Lung (tissue), 12 donors: Measurements from ENCODE around the gene TREM1. TPM values are rescaled to one million over a fixed set of nuclear protein-coding genes. Genes with fewer than 3 reads are reported as not detected.
"Not testable (repeated sequence)": the region's sequence is repeated elsewhere in the genome, so short reads cannot be mapped to it uniquely, and the experiment has no call there.

Experiments
- ATAC-seq: fragments of 200-7000 bp; cut with Tn5 transposase; one replicate; pipeline ENCODE4 v1.9.1; 2020; ENCODE audit warnings: moderate number of reproducible peaks; ENCODE audit not compliant: insufficient read depth, low FRiP score
- DNase-seq, 3 donors: peaks; one replicate each; pipeline ENCODE4 v3.0.0-alpha.2; 2013 to 2017
- H3K27ac ChIP-seq, 2 donors: one replicate each; pipeline ENCODE4 v1.5.1; 2013; ENCODE audit warnings: mild to moderate bottlenecking in 2 of 2, moderate library complexity in 2 of 2, control low read depth in 1 of 2, inconsistent platforms in 1 of 2, low read depth in 1 of 2, low read length in 1 of 2
- H3K27me3 ChIP-seq, 3 donors: one replicate each; pipeline ENCODE4 v1.5.1; 2013; ENCODE audit warnings: low read length in 2 of 3; ENCODE audit not compliant: control insufficient read depth in 3 of 3, insufficient read depth in 3 of 3
- H3K36me3 ChIP-seq, 4 donors: one replicate each; pipeline ENCODE4 v1.5.1; 2013; ENCODE audit warnings: low read length in 4 of 4, mild to moderate bottlenecking in 1 of 4, moderate library complexity in 1 of 4; ENCODE audit not compliant: control insufficient read depth in 4 of 4, insufficient read depth in 4 of 4
- H3K4me1 ChIP-seq, 5 donors: one replicate each; pipeline ENCODE4 v1.5.1; 2013; ENCODE audit warnings: low read length in 5 of 5, mild to moderate bottlenecking in 2 of 5, moderate library complexity in 1 of 5; ENCODE audit not compliant: control insufficient read depth in 5 of 5, insufficient read depth in 5 of 5
- H3K4me3 ChIP-seq: one replicate; pipeline ENCODE4 v1.5.1; 2013; ENCODE audit warnings: mild to moderate bottlenecking, control low read depth, moderate library complexity
- H3K9ac ChIP-seq, 2 donors: one replicate each; pipeline ENCODE4 v1.5.1; 2013; ENCODE audit warnings: low read length in 2 of 2, control low read depth in 1 of 2; ENCODE audit not compliant: insufficient read depth in 1 of 2
- H3K9me3 ChIP-seq, 4 donors: one replicate each; pipeline ENCODE4 v1.5.1; 2013; ENCODE audit warnings: low read length in 3 of 4, mild to moderate bottlenecking in 1 of 4, moderate library complexity in 1 of 4; ENCODE audit not compliant: control insufficient read depth in 4 of 4, insufficient read depth in 3 of 4
- WGBS, 2 donors: extraction: QIAGEN DNeasy Blood & Tissue Kit; methylation state at CpG; one replicate each; pipeline ENCODE4 v1.1.7; 2013; 5-methylcytosine and 5-hydroxymethylcytosine counted together
- polyA plus RNA-seq, 2 donors: library from polyadenylated mRNA; stranded (reverse); fragments of 200-250 nt; gene quantifications; one replicate each; pipeline ENCODE4 v1.2.1, GENCODE V29; 2013
- total RNA-seq, 2 donors: library from RNA; depleted of rRNA in 1 of 2; stranded (reverse); fragments of >200 nt in 1 of 2; gene quantifications; one replicate each; pipeline ENCODE4 v1.2.1, GENCODE V29; 2014 to 2021
- TF ChIP-seq, protein P1 (sequence below): IDR thresholded peaks from 2 replicates; pipeline ENCODE4 v1.5.1; 2012; ENCODE audit warnings: mild to moderate bottlenecking; ENCODE audit errors: control extremely low read depth, extremely low read depth
- donor health status: control.
- donor health status: control.
- donor health status: Bipolar disorder and iron deficiency.
- donor health status: healthy.
- donor health status: DM: yes; HTN: yes; CAD: no.

TREM1 gene
- total and polyA plus RNA-seq, 4 donors = 17.4 to 112 (median 82.6) TPM

DNA sequence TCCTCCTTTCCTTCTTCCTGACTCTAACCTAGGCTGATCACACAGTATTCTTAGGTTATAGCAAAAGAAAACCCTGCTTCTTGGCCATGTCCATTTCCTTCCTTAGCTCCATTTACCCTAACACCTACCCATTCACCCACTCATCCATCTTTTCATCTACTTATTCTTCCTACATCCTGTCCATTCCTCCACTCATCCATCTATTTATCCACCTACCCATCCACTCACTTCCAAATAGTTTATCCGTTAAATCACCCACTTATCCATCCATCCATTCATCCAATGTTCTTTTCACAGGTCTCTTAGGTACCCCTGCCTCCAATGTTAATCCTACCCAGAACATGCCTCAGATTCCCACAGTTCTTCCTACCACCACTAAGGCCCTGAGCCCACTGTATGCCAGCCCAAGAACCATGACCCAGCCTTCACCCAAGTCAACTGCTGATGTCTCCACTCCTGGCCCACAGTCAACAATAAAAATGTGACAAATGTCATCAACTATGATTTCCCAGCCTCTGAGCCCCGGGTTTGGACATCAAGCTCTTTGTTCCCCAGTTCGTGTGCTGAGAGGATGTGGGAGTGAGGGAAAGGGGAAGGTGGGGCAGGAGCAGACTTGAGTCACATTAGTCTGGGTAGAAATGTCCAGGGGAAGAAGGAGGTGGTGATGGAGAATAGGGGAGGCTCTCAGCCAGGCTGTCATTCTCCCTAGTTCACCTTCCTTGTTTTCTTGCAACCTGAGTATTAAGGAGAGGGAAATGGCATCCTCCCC is 33.9 kb downstream of the TREM1 start:
- no peaks in the 10 kb centered on the region for H3K36me3 ChIP-seq
- ATAC-seq = no peak
- no peak overlapping the region for H3K27ac ChIP-seq
- peaks cover 0 to 3% (median 0%) of the 10 kb centered on the region in 4 donors for H3K9me3 ChIP-seq
- H3K9ac ChIP-seq = no peak overlapping the region
- H3K4me3 ChIP-seq = no peak overlapping the region
- no peak for DNase-seq
- H3K27me3 ChIP-seq = peaks cover 0 to 2% (median 0%) of the 10 kb centered on the region in 3 donors
- 59 to 63% methylated on average over 3 of the region's 3 CpGs for WGBS, 2 donors
- TF ChIP-seq, protein P1, sequence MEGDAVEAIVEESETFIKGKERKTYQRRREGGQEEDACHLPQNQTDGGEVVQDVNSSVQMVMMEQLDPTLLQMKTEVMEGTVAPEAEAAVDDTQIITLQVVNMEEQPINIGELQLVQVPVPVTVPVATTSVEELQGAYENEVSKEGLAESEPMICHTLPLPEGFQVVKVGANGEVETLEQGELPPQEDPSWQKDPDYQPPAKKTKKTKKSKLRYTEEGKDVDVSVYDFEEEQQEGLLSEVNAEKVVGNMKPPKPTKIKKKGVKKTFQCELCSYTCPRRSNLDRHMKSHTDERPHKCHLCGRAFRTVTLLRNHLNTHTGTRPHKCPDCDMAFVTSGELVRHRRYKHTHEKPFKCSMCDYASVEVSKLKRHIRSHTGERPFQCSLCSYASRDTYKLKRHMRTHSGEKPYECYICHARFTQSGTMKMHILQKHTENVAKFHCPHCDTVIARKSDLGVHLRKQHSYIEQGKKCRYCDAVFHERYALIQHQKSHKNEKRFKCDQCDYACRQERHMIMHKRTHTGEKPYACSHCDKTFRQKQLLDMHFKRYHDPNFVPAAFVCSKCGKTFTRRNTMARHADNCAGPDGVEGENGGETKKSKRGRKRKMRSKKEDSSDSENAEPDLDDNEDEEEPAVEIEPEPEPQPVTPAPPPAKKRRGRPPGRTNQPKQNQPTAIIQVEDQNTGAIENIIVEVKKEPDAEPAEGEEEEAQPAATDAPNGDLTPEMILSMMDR = no peak
- H3K4me1 ChIP-seq = peaks cover 0 to 8% (median 0%) of the 10 kb centered on the region in 5 donors

DNA sequence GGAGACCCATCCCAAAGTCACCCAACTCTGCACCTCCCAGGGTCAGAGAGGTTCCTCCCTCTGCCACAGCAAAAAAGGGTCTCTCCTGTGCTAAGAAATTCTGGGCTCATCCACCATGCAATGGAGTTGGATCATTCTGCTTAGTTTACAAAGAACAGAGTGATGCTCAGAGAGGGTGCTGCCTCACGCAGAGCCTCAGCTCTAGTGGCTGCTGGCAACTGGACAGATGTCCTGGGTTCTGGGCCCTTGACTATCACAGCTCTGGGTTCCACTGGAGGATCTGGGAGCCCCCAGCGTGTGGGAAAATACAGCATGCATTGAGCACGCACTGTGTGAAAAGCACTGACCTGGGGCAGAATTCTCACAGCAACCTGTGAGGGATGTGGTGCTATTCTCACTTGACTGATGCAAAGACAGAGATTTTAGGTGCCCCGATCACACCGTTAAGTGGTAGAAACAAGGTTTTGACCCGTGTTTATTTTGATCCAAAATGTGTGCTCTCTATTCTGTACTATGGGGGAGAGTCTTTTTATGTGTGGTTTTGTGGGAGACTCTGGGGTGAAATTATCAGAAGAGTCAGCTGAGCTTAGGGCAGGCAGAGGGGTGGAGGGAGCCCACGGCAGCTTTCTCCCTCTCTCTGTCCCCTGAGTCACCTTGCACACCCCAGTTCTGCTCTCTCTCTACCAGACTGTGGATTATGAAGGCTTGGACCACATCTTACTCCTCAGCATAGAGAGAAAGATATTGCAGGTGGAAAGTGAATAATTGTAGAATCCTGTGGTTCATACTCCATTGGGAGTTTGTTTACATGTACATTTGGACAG is 38.4 kb downstream of the TREM1 start:
- no peak overlapping the region for H3K4me3 ChIP-seq
- WGBS, 2 donors = 71 to 83% methylated on average over 7 of the region's 7 CpGs
- H3K27me3 ChIP-seq = peaks cover 0 to 2% (median 0%) of the 10 kb centered on the region in 3 donors
- H3K4me1 ChIP-seq = no peaks in the 10 kb centered on the region
- H3K36me3 ChIP-seq = no peaks in the 10 kb centered on the region
- H3K27ac ChIP-seq = no peak overlapping the region
- ATAC-seq (no peak), DNase-seq (no peak)
- peaks cover 0 to under 1% (median 0%) of the 10 kb centered on the region in 4 donors for H3K9me3 ChIP-seq
- H3K9ac ChIP-seq = no peak overlapping the region
- TF ChIP-seq, protein P1 = no peak

DNA sequence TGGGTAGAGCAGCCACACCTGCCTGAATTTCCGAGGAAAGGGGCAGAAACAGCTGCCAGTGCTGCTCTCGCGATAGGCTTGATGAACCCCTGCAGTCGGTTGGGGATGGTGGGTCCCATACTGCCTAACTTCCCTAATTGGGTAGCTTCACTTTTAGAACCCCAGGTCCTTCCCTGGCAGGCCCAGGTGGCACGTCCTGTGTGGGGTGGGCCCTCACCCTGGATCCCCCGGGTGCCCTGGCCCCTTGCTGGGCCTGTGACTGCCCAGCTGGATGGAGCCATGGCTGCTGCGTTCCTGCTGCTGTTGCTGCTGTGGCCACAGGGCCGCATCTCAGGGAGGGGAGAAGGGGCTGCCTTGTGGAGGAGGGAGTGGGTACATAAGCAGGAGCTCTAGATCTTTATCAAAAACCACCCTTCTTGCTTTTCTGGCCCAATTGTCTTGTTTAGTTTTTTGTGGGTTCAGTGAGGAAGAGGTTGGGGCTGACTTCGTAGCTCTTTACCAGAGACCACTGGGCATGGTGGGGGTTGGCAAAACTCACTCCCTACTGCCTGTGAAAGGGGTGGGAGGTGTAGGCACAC is 39.1 kb downstream of the TREM1 start:
- no peak overlapping the region for H3K9ac ChIP-seq
- no peaks in the 10 kb centered on the region for H3K4me1 ChIP-seq
- no peak overlapping the region for H3K4me3 ChIP-seq
- peaks cover 0 to 2% (median 0%) of the 10 kb centered on the region in 3 donors for H3K27me3 ChIP-seq
- DNase-seq (no peak), ATAC-seq (no peak)
- TF ChIP-seq, protein P1 = no peak
- H3K9me3 ChIP-seq = peaks cover 0 to 3% (median 0%) of the 10 kb centered on the region in 4 donors
- WGBS, 2 donors = 67% methylated on average over 9 of the region's 9 CpGs
- H3K27ac ChIP-seq = no peak overlapping the region
- no peaks in the 10 kb centered on the region for H3K36me3 ChIP-seq

DNA sequence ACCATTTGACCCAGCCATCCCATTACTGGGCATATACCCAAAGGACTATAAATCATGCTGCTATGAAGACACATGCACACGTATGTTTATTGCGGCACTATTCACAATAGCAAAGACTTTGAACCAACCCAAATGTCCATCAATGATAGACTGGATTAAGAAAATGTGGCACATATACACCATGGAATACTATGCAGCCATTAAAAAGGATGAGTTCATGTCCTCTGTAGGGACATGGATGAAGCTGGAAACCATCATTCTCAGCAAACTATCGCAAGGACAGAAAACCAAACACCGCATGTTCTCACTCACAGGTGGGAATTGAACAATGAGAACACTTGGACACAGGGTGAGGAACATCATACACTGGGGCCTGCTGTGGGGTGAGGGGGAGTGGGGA is 40.0 kb downstream of the TREM1 start:
- not testable (repeated sequence) for H3K36me3 ChIP-seq, H3K27me3 ChIP-seq, H3K4me3 ChIP-seq, DNase-seq, H3K4me1 ChIP-seq, H3K9me3 ChIP-seq, ATAC-seq, H3K9ac ChIP-seq, H3K27ac ChIP-seq
- 99 to 100% methylated on average over 3 to 4 of the region's 4 CpGs for WGBS, 2 donors
